A549 treated with Hydrocortisone at 1 μM for 4 hours (cell line): Measurements from ENCODE around the gene MIPOL1. TPM values are rescaled to one million over a fixed set of nuclear protein-coding genes. Genes with fewer than 3 reads are reported as not detected.

ENCODE experiments used
- total RNA-seq: library from RNA; stranded (reverse); fragments of 200-300 nt; extraction: Qiagen RNA extraction; gene quantifications from 5 replicates; pipeline ENCODE4 v1.2.3, GENCODE V29; 2022

Gene MIPOL1
- 1.8 to 3.2 TPM (median 3.2 TPM) in 5 replicates for total RNA-seq

DNA sequence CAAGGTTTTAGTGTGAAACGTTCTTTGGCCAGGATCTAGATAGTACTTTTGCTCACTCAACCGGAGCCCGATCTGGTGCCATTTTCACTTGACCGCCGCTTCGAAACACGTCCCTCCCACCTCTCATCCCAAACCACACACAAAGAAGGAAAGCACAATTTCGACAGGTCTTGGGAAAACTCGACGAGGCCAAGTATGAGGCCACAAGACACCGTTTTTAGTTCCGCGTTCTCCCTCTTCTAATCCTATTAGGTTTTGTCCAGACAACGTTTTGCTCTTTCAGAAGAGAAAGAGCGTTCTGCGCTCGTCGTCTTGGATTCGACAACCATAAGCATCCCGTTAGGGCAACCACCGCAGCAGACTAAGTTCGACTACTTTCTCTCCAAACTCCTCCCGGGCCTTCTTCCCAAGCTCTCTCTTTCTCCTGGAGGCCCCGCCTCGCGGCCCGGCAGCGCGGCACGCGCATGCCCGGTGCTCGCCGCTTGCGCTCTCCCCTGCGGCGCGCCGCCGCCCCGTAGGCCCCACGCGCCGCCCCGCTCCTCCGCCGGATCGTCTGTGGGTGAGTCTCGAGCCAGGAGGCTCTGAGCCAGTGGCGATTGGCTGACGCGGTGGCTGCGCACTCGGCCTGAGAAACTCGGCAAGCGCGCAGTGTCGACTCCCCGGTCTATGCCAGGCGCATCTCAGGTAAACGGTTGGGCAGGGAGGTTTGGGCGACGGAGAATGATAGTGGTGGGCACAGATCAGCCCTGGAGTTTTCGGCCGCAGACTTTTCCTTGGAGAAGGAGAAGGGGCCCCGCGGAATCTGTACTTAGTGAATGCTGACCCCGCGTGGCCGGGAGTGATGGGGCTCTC is at the start of gene MIPOL1:
MIPOL1 (plus strand) TSS at position 517 of the 852 bp plus-strand sequence. CDS start 49,952 bp downstream, outside the sequence.

DNA sequence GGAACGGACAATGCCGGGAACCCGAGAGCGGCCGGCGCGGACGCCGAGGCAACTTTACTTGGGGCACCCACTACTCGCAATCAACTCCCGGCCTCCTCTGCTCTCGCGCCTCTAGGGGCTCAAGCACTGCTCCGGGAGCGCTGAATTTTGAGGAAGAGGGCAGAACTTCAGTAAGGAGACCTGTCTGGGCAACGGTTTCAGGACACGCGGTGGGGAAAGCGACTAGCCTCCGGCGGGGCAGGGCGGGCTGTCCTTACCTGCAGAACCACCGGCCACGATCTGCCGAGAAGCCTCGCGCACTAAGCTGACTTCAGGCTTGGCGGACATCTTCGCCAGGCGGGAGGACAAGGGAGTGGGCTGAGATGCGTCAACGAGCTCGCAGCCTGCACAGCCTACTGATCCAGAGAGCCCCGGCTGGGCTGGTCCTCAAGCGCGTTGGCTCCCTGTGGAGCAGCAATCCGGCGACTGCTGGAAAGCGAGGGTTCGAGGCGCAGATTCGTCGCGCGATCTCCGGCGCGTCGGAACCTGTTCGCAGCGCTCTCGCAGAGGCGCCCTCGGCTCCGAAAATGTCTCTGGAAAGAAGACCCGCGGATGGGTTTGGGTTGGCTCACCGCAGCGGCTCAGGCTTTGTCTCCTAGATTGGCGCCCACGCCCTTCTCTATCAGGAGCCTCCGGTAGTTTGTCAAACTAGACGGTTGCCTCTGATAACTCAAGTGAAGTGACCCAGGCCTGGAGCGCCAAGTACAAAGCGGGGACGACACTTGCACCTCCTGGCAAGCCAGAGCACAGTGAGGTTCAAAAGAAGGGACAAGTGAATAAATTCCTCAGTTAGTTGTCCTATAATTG is 25.5 kb upstream of the MIPOL1 start, which contains the start of gene SLC25A21:
SLC25A21 (minus strand) TSS at position 583 of the 846 bp plus-strand sequence.

GRCh38 chr14:37594971-37595808 is 397.5 kb downstream of the MIPOL1 start, which contains the start of the genes FOXA1 and TTC6:
FOXA1 (minus strand) TSS chr14:37595249; CDS start chr14:37594972, 277 bp downstream.
TTC6 (plus strand) TSS chr14:37595629; CDS start chr14:37622065, 26,436 bp downstream.

Other genes starting within 250 kb of the MIPOL1 start
- gene SLC25A21, start 25.3 kb upstream of the MIPOL1 start, total RNA-seq, result 0.50 to 1.9 TPM (median 0.93 TPM) in 5 replicates